Loucy (cell line): ENCODE data around the gene CD300A.

Experiments
- H2AFZ ChIP-seq: fragments of 200-600 bp; sonication (generic); 2 replicates; pipeline ENCODE4 v1.6.0; 2016; ENCODE audit warnings: antibody characterized with exemption, mild to moderate bottlenecking, low read length, moderate library complexity
- H3F3A ChIP-seq: fragments of 200-600 bp; 2 replicates; pipeline ENCODE4 v1.6.0; 2016; ENCODE audit warnings: antibody characterized with exemption, low read depth, mild to moderate bottlenecking
- H3K27me3 ChIP-seq: fragments of 200-600 bp; sonication (generic); 2 replicates; pipeline ENCODE4 v1.6.1; 2014; ENCODE audit warnings: low read length, mild to moderate bottlenecking; ENCODE audit not compliant: insufficient read depth, poor library complexity, severe bottlenecking
- H3K36me3 ChIP-seq: fragments of 200-600 bp; sonication (generic); 2 replicates; pipeline ENCODE4 v1.6.1; 2016; ENCODE audit warnings: low read length; ENCODE audit not compliant: insufficient read depth
- H3K4me1 ChIP-seq: fragments of 200-600 bp; sonication (generic); 2 replicates; pipeline ENCODE4 v1.5.1; 2014; ENCODE audit warnings: low read length, mild to moderate bottlenecking; ENCODE audit not compliant: insufficient read depth, poor library complexity, severe bottlenecking
- H3K4me2 ChIP-seq: fragments of 200-600 bp; sonication (generic); 2 replicates; pipeline ENCODE4 v1.6.0; 2014; ENCODE audit warnings: antibody characterized with exemption, low read length, low read depth, mild to moderate bottlenecking; ENCODE audit not compliant: poor library complexity, severe bottlenecking
- H3K4me3 ChIP-seq: fragments of 200-600 bp; sonication (generic); 2 replicates; pipeline ENCODE4 v1.5.1; 2014; ENCODE audit warnings: low read length, mild to moderate bottlenecking, mixed read lengths; ENCODE audit not compliant: poor library complexity, severe bottlenecking
- H3K79me2 ChIP-seq: fragments of 200-600 bp; sonication (generic); 2 replicates; pipeline ENCODE4 v1.6.1; 2014; ENCODE audit warnings: low read length; ENCODE audit not compliant: insufficient read depth
- H3K9ac ChIP-seq: fragments of 200-600 bp; sonication (generic); 2 replicates; pipeline ENCODE4 v1.6.0; 2014; ENCODE audit warnings: mild to moderate bottlenecking, low read depth, low read length, moderate library complexity; ENCODE audit not compliant: poor library complexity, severe bottlenecking
- H3K9me2 ChIP-seq: fragments of 200-600 bp; sonication (generic); replicated peaks from 2 replicates; pipeline ENCODE4 v1.6.1; 2016; ENCODE audit warnings: low read depth, low read length, mixed read lengths
- H3K9me3 ChIP-seq: fragments of 200-600 bp; sonication (generic); 2 replicates; pipeline ENCODE4 v1.6.1; 2014; ENCODE audit warnings: mild to moderate bottlenecking, antibody characterized with exemption, low read length, low read depth; ENCODE audit not compliant: insufficient read depth
- H4K20me1 ChIP-seq: fragments of 200-600 bp; sonication (generic); 2 replicates; pipeline ENCODE4 v1.6.0; 2014; ENCODE audit warnings: antibody characterized with exemption, low read length, mild to moderate bottlenecking; ENCODE audit not compliant: insufficient read depth, poor library complexity, severe bottlenecking
- CTCF ChIP-seq: fragments of 200-600 bp; sonication (generic); conservative IDR thresholded peaks from 2 replicates; pipeline ENCODE4 v1.5.1; 2014; ENCODE audit warnings: mild to moderate bottlenecking, antibody characterized with exemption, low read length
- EZH2phosphoT487 ChIP-seq: fragments of 200-600 bp; IDR thresholded peaks from 2 replicates; pipeline ENCODE4 v1.6.1; 2018; ENCODE audit warnings: antibody characterized with exemption, mild to moderate bottlenecking, moderate library complexity, borderline replicate concordance

Gene CD300A

GRCh38 chr17:74452841-74453661, 13.4 kb upstream of the CD300A start:
- Histone ChIP-seq H3K9me3 (no peaks in the 10 kb centered on the region), H3K4me3 (no peak overlapping the region), H3K27me3 (no peaks in the 10 kb centered on the region), H3K4me1 (no peaks in the 10 kb centered on the region), H2AFZ (no peak overlapping the region), H3K79me2 (no peaks in the 10 kb centered on the region), H4K20me1 (no peaks in the 10 kb centered on the region), H3F3A (no peaks in the 10 kb centered on the region), H3K36me3 (no peaks in the 10 kb centered on the region), H3K9ac (no peak overlapping the region), H3K9me2 (no peaks in the 10 kb centered on the region), H3K4me2 (no peak overlapping the region)
- TF ChIP-seq EZH2phosphoT487 (no peak), CTCF (no peak)

- H3K4me2 ChIP-seq, result no peak overlapping the region
- no peak overlapping the region for H3K9ac ChIP-seq
- H3F3A ChIP-seq, result no peaks in the 10 kb centered on the region
- no peaks in the 10 kb centered on the region for H3K36me3 ChIP-seq
- peaks cover 4% of the 10 kb centered on the region for H3K27me3 ChIP-seq
- H3K4me3 ChIP-seq, result no peak overlapping the region
- H3K79me2 ChIP-seq, result no peaks in the 10 kb centered on the region
- H3K4me1 ChIP-seq, result no peaks in the 10 kb centered on the region
- TF ChIP-seq EZH2phosphoT487 (no peak), CTCF (no peak)
- no peaks in the 10 kb centered on the region for H4K20me1 ChIP-seq
- no peaks in the 10 kb centered on the region for H3K9me3 ChIP-seq
- H2AFZ ChIP-seq, result no peak overlapping the region
- no peaks in the 10 kb centered on the region for H3K9me2 ChIP-seq
Measured at GRCh38 chr17:74453665-74454196, 12.7 kb upstream of the CD300A start.

GRCh38 chr17:74454197-74455024, 12.0 kb upstream of the CD300A start:
- Histone ChIP-seq H3K79me2 (no peaks in the 10 kb centered on the region), H3K36me3 (no peaks in the 10 kb centered on the region), H2AFZ (no peak overlapping the region), H3F3A (no peaks in the 10 kb centered on the region), H3K4me3 (no peak overlapping the region), H3K4me1 (no peaks in the 10 kb centered on the region), H3K9ac (no peak overlapping the region), H3K9me2 (no peaks in the 10 kb centered on the region), H3K9me3 (no peaks in the 10 kb centered on the region), H4K20me1 (no peaks in the 10 kb centered on the region), H3K4me2 (no peak overlapping the region), H3K27me3 (peaks cover 5% of the 10 kb centered on the region)
- TF ChIP-seq EZH2phosphoT487 (no peak), CTCF (no peak)
